OCI-LY7 (cell line): ENCODE measurements around the gene SLC47A1. TPM values are rescaled to one million over a fixed set of nuclear protein-coding genes. Genes with fewer than 3 reads are reported as not detected.

Experiments
- BruUV-seq: library from RNA; stranded (reverse); fragments of 400-500 nt; replicated peaks from 2 replicates; lab custom pipeline; 2021; lab: Mats Ljungman, UMichigan
- CTCF ChIA-PET: fragments of 300-600 bp; sonication (Branson Sonifier 250); formaldehyde crosslinking; loops from one replicate; lab custom pipeline; 2022; ENCODE audit warnings: antibody characterized with exemption; ENCODE audit not compliant: unreplicated experiment; lab: Charles Lee
- POLR2A ChIA-PET: fragments of 300-600 bp; sonication (Branson Sonifier 250); formaldehyde crosslinking; loops from one replicate; lab custom pipeline; 2022; ENCODE audit warnings: antibody characterized with exemption; lab: Charles Lee
- DNase-seq: peaks from one replicate; pipeline ENCODE4 v3.0.0-alpha.2; 2015; ENCODE audit warnings: low spot score
- H2AFZ ChIP-seq: fragments of 200-600 bp; sonication (generic), shearing (Covaris generic); 2 replicates; pipeline ENCODE4 v1.6.1; 2014; ENCODE audit warnings: mild to moderate bottlenecking, antibody characterized with exemption, low read length, moderate library complexity
- H3K27ac ChIP-seq: fragments of 200-600 bp; sonication (generic); 2 replicates; pipeline ENCODE4 v1.5.1; 2014; ENCODE audit warnings: mixed run types, low read depth, mild to moderate bottlenecking, moderate library complexity, low read length, inconsistent platforms; ENCODE audit not compliant: poor library complexity, severe bottlenecking
- H3K36me3 ChIP-seq: fragments of 200-600 bp; sonication (generic); 2 replicates; pipeline ENCODE4 v1.6.1; 2014; ENCODE audit warnings: mild to moderate bottlenecking, antibody characterized with exemption, low read length, moderate library complexity, mixed read lengths; ENCODE audit not compliant: insufficient read depth
- H3K4me1 ChIP-seq: fragments of 200-600 bp; sonication (generic); 2 replicates; pipeline ENCODE4 v1.5.1; 2014; ENCODE audit warnings: mild to moderate bottlenecking, low read length; ENCODE audit not compliant: insufficient read depth, poor library complexity, severe bottlenecking
- H3K4me2 ChIP-seq: fragments of 200-600 bp; sonication (generic); 2 replicates; pipeline ENCODE4 v1.6.1; 2014; ENCODE audit warnings: mild to moderate bottlenecking, low read length
- H3K4me3 ChIP-seq: fragments of 200-600 bp; sonication (generic); 2 replicates; pipeline ENCODE4 v1.5.1; 2014; ENCODE audit warnings: mild to moderate bottlenecking, low read depth, low read length; ENCODE audit not compliant: poor library complexity, severe bottlenecking
- H3K79me2 ChIP-seq: fragments of 200-600 bp; sonication (generic); 2 replicates; pipeline ENCODE4 v1.6.1; 2016; ENCODE audit warnings: low read depth, mild to moderate bottlenecking, low read length, moderate library complexity, mixed read lengths; ENCODE audit not compliant: insufficient read depth
- H3K9me2 ChIP-seq: fragments of 200-600 bp; sonication (generic); 2 replicates; pipeline ENCODE4 v1.6.1; 2016; ENCODE audit warnings: mild to moderate bottlenecking, low read length, mixed read lengths; ENCODE audit not compliant: insufficient read depth
- H3K9me3 ChIP-seq: fragments of 200-600 bp; sonication (generic); 2 replicates; pipeline ENCODE4 v1.6.1; 2014; ENCODE audit warnings: mild to moderate bottlenecking, mixed run types, low read length, mixed read lengths
- H4K20me1 ChIP-seq: fragments of 200-600 bp; sonication (generic); 2 replicates; pipeline ENCODE4 v1.6.1; 2014; ENCODE audit warnings: mild to moderate bottlenecking, antibody characterized with exemption, low read length, moderate library complexity, mixed read lengths; ENCODE audit not compliant: insufficient read depth
- CTCF ChIP-seq: fragments of 200-600 bp; sonication (generic); conservative IDR thresholded peaks from 2 replicates; pipeline ENCODE4 v1.5.1; 2014; ENCODE audit warnings: mild to moderate bottlenecking, antibody characterized with exemption, low read length, moderate library complexity, mixed read lengths
- EZH2phosphoT487 ChIP-seq: fragments of 200-600 bp; sonication (generic); IDR thresholded peaks from 2 replicates; pipeline ENCODE4 v1.6.1; 2018; ENCODE audit warnings: low read depth, borderline replicate concordance, mild to moderate bottlenecking, mixed run types, antibody characterized with exemption, low read length, moderate library complexity, mixed read lengths
- intact Hi-C: fragments of 100-400 bp; cut with micrococcal nuclease; formaldehyde crosslinking; loops from one replicate; pipeline ENCODE4 v1.10.0; 2022; ENCODE audit not compliant: unreplicated experiment
- total RNA-seq, 2 experiments: library from RNA; depleted of rRNA in 1 of 2; stranded (reverse); fragments of >200 nt in 1 of 2; shearing (Covaris generic) in 1 of 2; gene quantifications; 2 replicates each; pipeline ENCODE4 v1.2.3, GENCODE V29; 2014 to 2022

Gene SLC47A1
- total RNA-seq, 2 experiments from 2014 or later: not detected

GRCh38 chr17:19540706-19541370 lies 7.2 kb downstream of the SLC47A1 start:
- Histone ChIP-seq H2AFZ (no peak overlapping the region), H3K27ac (no peak overlapping the region), H3K4me2 (no peak overlapping the region), H3K79me2 (no peaks in the 10 kb centered on the region), H3K4me3 (no peak overlapping the region), H3K9me3 (no peaks in the 10 kb centered on the region), H3K9me2 (no peaks in the 10 kb centered on the region), H4K20me1 (no peaks in the 10 kb centered on the region), H3K4me1 (no peaks in the 10 kb centered on the region), H3K36me3 (no peaks in the 10 kb centered on the region)
- no peak for TF ChIP-seq CTCF
- no peak for TF ChIP-seq EZH2phosphoT487
- ChIA-PET POLR2A (interaction anchor here (0.5 kb wide), 1 partner anchor 40 kb away, joined by 3 read pairs; no protein-coding TSS in a partner anchor), CTCF (no interaction called here)
- no peak for DNase-seq
- intact Hi-C loops: no loop called here
- BruUV-seq: no TSS peak

- CTCF ChIA-PET: no interaction called here
- H3K79me2 ChIP-seq: no peaks in the 10 kb centered on the region
- POLR2A ChIA-PET: no interaction called here
- intact Hi-C loops: no loop called here
- no peaks in the 10 kb centered on the region for H3K4me1 ChIP-seq
- TF ChIP-seq EZH2phosphoT487 (no peak), CTCF (no peak)
- DNase-seq: no peak
- no peak overlapping the region for H2AFZ ChIP-seq
- H3K9me2 ChIP-seq: no peaks in the 10 kb centered on the region
- no TSS peak for BruUV-seq
- H3K36me3 ChIP-seq: no peaks in the 10 kb centered on the region
- H3K4me2 ChIP-seq: no peak overlapping the region
- no peaks in the 10 kb centered on the region for H4K20me1 ChIP-seq
- no peak overlapping the region for H3K4me3 ChIP-seq
- H3K9me3 ChIP-seq: no peaks in the 10 kb centered on the region
- H3K27ac ChIP-seq: no peak overlapping the region
These were observed 7.8 kb downstream of the SLC47A1 start for GRCh38 chr17:19541445-19541844.

GRCh38 chr17:19542247-19542646 lies 8.6 kb downstream of the SLC47A1 start:
- H3K79me2 ChIP-seq: no peaks in the 10 kb centered on the region
- H2AFZ ChIP-seq: no peak overlapping the region
- no peak overlapping the region for H3K4me2 ChIP-seq
- no peak overlapping the region for H3K27ac ChIP-seq
- no peak overlapping the region for H3K4me3 ChIP-seq
- intact Hi-C loops: no loop called here
- no peak for TF ChIP-seq EZH2phosphoT487
- no peak for TF ChIP-seq CTCF
- H4K20me1 ChIP-seq: no peaks in the 10 kb centered on the region
- no peaks in the 10 kb centered on the region for H3K9me3 ChIP-seq
- CTCF ChIA-PET: no interaction called here
- DNase-seq: no peak
- no peaks in the 10 kb centered on the region for H3K4me1 ChIP-seq
- BruUV-seq: no TSS peak
- POLR2A ChIA-PET: no interaction called here
- no peaks in the 10 kb centered on the region for H3K36me3 ChIP-seq
- no peaks in the 10 kb centered on the region for H3K9me2 ChIP-seq
